ENCODE results near the gene MS4A13.

DNA sequence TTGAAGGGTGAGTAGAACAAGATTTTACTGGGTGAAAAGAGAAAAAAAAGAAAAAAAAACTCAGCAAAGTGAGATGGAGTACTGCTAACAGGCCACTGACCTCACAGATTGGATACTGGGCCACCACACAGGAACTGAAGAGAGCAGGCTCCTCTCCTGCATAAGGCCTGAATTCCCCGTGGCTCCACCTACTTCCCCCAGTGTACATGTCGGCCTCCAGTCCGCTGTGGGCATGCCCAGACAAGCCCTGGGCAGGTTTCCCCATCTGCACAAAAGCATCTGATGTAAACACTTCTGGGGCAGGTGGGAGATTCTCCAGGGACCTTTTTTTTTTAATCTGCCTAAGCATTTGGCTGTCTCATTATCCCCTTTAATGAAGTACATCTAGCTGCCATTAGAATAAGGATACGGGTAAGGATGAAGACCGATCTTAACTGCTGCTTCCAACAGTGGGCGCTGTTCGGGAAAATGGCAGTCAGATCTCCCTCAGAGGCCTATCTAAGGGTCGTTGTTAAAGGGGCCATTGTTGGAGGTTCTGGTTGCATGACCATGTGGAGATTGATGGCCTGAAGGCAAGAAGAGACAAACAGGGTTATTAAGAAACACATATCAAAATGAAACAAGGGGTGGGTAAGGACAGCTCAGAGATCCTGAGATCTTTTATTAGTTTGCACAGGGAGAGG is 48.5 kb downstream of the MS4A13 start:
- TF ChIP-seq, protein P1, sequence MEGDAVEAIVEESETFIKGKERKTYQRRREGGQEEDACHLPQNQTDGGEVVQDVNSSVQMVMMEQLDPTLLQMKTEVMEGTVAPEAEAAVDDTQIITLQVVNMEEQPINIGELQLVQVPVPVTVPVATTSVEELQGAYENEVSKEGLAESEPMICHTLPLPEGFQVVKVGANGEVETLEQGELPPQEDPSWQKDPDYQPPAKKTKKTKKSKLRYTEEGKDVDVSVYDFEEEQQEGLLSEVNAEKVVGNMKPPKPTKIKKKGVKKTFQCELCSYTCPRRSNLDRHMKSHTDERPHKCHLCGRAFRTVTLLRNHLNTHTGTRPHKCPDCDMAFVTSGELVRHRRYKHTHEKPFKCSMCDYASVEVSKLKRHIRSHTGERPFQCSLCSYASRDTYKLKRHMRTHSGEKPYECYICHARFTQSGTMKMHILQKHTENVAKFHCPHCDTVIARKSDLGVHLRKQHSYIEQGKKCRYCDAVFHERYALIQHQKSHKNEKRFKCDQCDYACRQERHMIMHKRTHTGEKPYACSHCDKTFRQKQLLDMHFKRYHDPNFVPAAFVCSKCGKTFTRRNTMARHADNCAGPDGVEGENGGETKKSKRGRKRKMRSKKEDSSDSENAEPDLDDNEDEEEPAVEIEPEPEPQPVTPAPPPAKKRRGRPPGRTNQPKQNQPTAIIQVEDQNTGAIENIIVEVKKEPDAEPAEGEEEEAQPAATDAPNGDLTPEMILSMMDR (IDR thresholded peaks at IDR 0.05), result no peak
- TF ChIP-seq EP300 (IDR thresholded peaks at IDR 0.05) (no peak), POLR2AphosphoS5 (IDR thresholded peaks at IDR 0.05) (no peak)
